Measurements from ENCODE around the gene OSBPL2. TPM values are rescaled to one million over a fixed set of nuclear protein-coding genes. Genes with fewer than 3 reads are reported as not detected.

OSBPL2 gene
- total and polyA plus RNA-seq, 9 of the 15 experiments (the other 6 are each of a cell fraction or from before 2014, with no cell fraction given), result 2.5 to 25.6 (median 14.1) TPM

DNA sequence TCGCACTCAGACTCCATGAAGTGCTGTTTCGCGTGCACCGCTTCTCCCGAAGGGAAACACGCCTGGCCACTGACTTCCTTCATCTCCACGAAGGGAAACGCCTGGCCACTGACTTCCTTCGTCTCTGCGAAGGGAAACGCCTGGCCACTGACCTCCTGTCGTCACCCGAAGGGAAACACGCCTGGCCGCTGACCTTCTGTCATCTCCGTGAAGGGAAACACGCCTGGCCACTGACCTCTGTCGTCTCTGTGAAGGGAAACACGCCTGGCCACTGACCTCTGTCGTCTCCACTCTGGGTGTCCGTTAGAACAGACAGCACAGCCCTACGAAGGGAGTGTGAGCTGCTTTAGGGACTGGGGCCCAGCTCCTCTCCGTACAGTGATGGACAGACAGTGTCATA, 47.4 kb downstream of the OSBPL2 start:
- TF ChIP-seq GTF2F1 (IDR thresholded peaks at IDR 0.05; ENCODE audit: low read depth, low read length), result no peak
- TF ChIP-seq ELF1 (tag; IDR thresholded peaks at IDR 0.05), result no peak
- no peak for TF ChIP-seq ZNF785 (CRISPR knock-in tag; IDR thresholded peaks at IDR 0.05)
- peak; percentile 6; the same call in 1 of the 2 replicates for TF ChIP-seq CBFA2T2 (conservative IDR thresholded peaks at IDR 0.05)
- TF ChIP-seq YBX1 (IDR thresholded peaks at IDR 0.05), result no peak
- CTCF ChIA-PET (ENCODE audit: low intra/inter-chr PET ratio), result no interaction called here
- Histone ChIP-seq H3K9ac (ENCODE audit: insufficient read depth in 1 of 2, low read depth in 2 of 2, low read length in 2 of 2) (peak overlapping the region in 1 of 2 experiments; percentile 10; a peak in 1 of 4 replicates), H3K9me1 (ENCODE audit: control insufficient read depth, insufficient read depth, low read length) (no peaks in the 10 kb centered on the region), H3K4me1 (replicated peaks in 1 of 2; ENCODE audit: control insufficient read depth in 2 of 2, insufficient read depth in 2 of 2, low read length in 2 of 2) (peaks cover 0 to 9% of the 10 kb centered on the region in 2 experiments; a peak in 1 of 5 replicates), H3K79me2 (ENCODE audit: control insufficient read depth, insufficient read depth, low read length) (no peaks in the 10 kb centered on the region), H3K4me2 (ENCODE audit: insufficient read depth, low read length) (no peak overlapping the region), H3K9me3 (replicated peaks; ENCODE audit: control insufficient read depth, insufficient read depth, low read depth, low read length) (no peaks in the 10 kb centered on the region), H3K36me3 (ENCODE audit: control insufficient read depth, insufficient read depth, low read length) (peaks cover 31% of the 10 kb centered on the region; the same call in 2 of the 3 replicates), H3K27me3 (ENCODE audit: control insufficient read depth in 2 of 2, insufficient read depth in 2 of 2, low read length in 2 of 2) (no peaks in the 10 kb centered on the region), H3K27ac (ENCODE audit: extremely low read depth, low read depth, low read length) (no peak overlapping the region), H4K20me1 (replicated peaks; ENCODE audit: control insufficient read depth, insufficient read depth, low read length) (no peaks in the 10 kb centered on the region), H2AFZ (ENCODE audit: low read depth, low read length) (no peak overlapping the region), H3K4me3 (no peak overlapping the region)
- FAIRE-seq, result no peak
- POLR2A ChIA-PET, result interaction anchor here (1.8 kb wide), 1 partner anchor 11 kb away, joined by 6 read pairs; no protein-coding TSS in a partner anchor
- 71% methylated on average over 23 of the region's 23 CpGs for WGBS (ENCODE audit: insufficient coverage, low coverage, missing lambda C conversion rate)
- intact Hi-C loops (cut with micrococcal nuclease), result no loop called here
- no peak for ATAC-seq
- no peak for DNase-seq (ENCODE audit: extremely low read depth in 1 of 4, low spot score in 3 of 4)
- BruUV-seq (replicated peaks), result no TSS peak
- in situ Hi-C loops (cut with MboI), result no loop called here

DNA sequence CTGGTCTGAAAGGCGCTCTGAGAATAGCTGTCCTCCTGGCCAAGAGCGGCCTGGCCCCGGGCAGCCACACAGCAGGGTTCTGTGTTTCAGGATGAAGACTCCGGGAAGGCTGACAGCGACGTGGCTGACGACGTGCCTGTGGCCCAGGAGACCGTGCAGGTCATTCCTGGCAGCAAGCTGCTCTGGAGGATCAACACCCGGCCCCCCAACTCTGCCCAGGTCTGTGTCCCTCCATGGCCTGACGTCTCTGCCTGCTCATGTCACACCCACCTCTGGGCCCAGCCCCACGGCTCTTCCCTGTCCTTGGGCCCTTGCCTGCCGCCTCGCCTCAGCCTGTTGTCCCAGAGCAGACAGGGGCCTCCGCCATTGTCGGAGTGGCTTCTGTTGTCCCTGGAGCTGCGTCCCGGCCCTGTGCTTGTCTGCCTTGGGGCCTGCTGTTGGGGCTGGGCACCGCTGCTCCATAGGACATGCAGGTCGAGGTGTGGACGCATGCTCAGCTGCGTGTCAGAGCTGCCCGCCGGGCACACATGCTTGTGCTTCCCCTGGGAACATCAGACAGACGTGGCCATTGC, 48.3 kb downstream of the OSBPL2 start:
- CTCF ChIA-PET (ENCODE audit: low intra/inter-chr PET ratio), result no interaction called here
- 82% methylated on average over 8 of the region's 25 CpGs for WGBS (ENCODE audit: insufficient coverage, low coverage, missing lambda C conversion rate)
- TF ChIP-seq ZNF354B (CRISPR knock-in tag; IDR thresholded peaks at IDR 0.05) (no peak), GTF2E2 (tag; IDR thresholded peaks at IDR 0.05) (no peak), LEF1 (IDR thresholded peaks at IDR 0.05) (no peak), TSC22D4 (tag; IDR thresholded peaks at IDR 0.05) (no peak), STAG1 (CRISPR knock-in tag; IDR thresholded peaks at IDR 0.05; ENCODE audit: borderline replicate concordance) (no peak), MYBL2 (IDR thresholded peaks at IDR 0.05; ENCODE audit: low read depth) (no peak), MYBL2 (CRISPR knock-in tag; IDR thresholded peaks at IDR 0.05; ENCODE audit: borderline replicate concordance) (no peak)
- TF ChIP-seq, protein P1, sequence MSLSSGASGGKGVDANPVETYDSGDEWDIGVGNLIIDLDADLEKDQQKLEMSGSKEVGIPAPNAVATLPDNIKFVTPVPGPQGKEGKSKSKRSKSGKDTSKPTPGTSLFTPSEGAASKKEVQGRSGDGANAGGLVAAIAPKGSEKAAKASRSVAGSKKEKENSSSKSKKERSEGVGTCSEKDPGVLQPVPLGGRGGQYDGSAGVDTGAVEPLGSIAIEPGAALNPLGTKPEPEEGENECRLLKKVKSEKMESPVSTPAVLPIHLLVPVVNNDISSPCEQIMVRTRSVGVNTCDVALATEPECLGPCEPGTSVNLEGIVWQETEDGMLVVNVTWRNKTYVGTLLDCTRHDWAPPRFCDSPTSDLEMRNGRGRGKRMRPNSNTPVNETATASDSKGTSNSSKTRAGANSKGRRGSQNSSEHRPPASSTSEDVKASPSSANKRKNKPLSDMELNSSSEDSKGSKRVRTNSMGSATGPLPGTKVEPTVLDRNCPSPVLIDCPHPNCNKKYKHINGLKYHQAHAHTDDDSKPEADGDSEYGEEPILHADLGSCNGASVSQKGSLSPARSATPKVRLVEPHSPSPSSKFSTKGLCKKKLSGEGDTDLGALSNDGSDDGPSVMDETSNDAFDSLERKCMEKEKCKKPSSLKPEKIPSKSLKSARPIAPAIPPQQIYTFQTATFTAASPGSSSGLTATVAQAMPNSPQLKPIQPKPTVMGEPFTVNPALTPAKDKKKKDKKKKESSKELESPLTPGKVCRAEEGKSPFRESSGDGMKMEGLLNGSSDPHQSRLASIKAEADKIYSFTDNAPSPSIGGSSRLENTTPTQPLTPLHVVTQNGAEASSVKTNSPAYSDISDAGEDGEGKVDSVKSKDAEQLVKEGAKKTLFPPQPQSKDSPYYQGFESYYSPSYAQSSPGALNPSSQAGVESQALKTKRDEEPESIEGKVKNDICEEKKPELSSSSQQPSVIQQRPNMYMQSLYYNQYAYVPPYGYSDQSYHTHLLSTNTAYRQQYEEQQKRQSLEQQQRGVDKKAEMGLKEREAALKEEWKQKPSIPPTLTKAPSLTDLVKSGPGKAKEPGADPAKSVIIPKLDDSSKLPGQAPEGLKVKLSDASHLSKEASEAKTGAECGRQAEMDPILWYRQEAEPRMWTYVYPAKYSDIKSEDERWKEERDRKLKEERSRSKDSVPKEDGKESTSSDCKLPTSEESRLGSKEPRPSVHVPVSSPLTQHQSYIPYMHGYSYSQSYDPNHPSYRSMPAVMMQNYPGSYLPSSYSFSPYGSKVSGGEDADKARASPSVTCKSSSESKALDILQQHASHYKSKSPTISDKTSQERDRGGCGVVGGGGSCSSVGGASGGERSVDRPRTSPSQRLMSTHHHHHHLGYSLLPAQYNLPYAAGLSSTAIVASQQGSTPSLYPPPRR (CRISPR knock-in tag; IDR thresholded peaks at IDR 0.05; ENCODE audit: borderline replicate concordance), result no peak

More for the DNA sequence above, 48.3 kb downstream of the OSBPL2 start:
- intact Hi-C loops (cut with micrococcal nuclease), result no loop called here
- no peaks in the 10 kb centered on the region for H3K9me1 ChIP-seq (ENCODE audit: control insufficient read depth, insufficient read depth, low read length)
- no peaks in the 10 kb centered on the region for H4K20me1 ChIP-seq (replicated peaks; ENCODE audit: control insufficient read depth, insufficient read depth, low read length)
- H2AFZ ChIP-seq (ENCODE audit: low read depth, low read length), result no peak overlapping the region
- no peak overlapping the region for H3K27ac ChIP-seq (ENCODE audit: extremely low read depth, low read depth, low read length)
- H3K9ac ChIP-seq (ENCODE audit: insufficient read depth in 1 of 2, low read depth in 2 of 2, low read length in 2 of 2), result peak overlapping the region in 1 of 2 experiments; percentile 58; a peak in 1 of 4 replicates
- FAIRE-seq (no peak), DNase-seq (ENCODE audit: extremely low read depth in 1 of 4, low spot score in 3 of 4) (no peak), ATAC-seq (no peak)
- H3K4me1 ChIP-seq (replicated peaks in 1 of 2; ENCODE audit: control insufficient read depth in 2 of 2, insufficient read depth in 2 of 2, low read length in 2 of 2), result peaks cover 0 to 6% of the 10 kb centered on the region in 2 experiments; a peak in 1 of 5 replicates
- H3K4me3 ChIP-seq, result no peak overlapping the region
- no peaks in the 10 kb centered on the region for H3K27me3 ChIP-seq (ENCODE audit: control insufficient read depth in 2 of 2, insufficient read depth in 2 of 2, low read length in 2 of 2)
- in situ Hi-C loops (cut with MboI), result no loop called here
- H3K9me3 ChIP-seq (replicated peaks; ENCODE audit: control insufficient read depth, insufficient read depth, low read depth, low read length), result no peaks in the 10 kb centered on the region
- POLR2A ChIA-PET, result interaction anchor here (1.8 kb wide), 1 partner anchor 12 kb away, joined by 6 read pairs; no protein-coding TSS in a partner anchor
- no TSS peak for BruUV-seq (replicated peaks)
- no peaks in the 10 kb centered on the region for H3K79me2 ChIP-seq (ENCODE audit: control insufficient read depth, insufficient read depth, low read length)
- peaks cover 29% of the 10 kb centered on the region; the same call in 2 of the 3 replicates for H3K36me3 ChIP-seq (ENCODE audit: control insufficient read depth, insufficient read depth, low read length)
- no peak overlapping the region for H3K4me2 ChIP-seq (ENCODE audit: insufficient read depth, low read length)

Data from K562 (cell line).